ENCODE data around the gene OR4S2. TPM values are rescaled to one million over a fixed set of nuclear protein-coding genes. Genes with fewer than 3 reads are reported as not detected.

OR4S2 gene, protein sequence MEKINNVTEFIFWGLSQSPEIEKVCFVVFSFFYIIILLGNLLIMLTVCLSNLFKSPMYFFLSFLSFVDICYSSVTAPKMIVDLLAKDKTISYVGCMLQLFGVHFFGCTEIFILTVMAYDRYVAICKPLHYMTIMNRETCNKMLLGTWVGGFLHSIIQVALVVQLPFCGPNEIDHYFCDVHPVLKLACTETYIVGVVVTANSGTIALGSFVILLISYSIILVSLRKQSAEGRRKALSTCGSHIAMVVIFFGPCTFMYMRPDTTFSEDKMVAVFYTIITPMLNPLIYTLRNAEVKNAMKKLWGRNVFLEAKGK
- polyA plus RNA-seq (ENCODE audit: insufficient read length in 4 of 4) = not detected

DNA sequence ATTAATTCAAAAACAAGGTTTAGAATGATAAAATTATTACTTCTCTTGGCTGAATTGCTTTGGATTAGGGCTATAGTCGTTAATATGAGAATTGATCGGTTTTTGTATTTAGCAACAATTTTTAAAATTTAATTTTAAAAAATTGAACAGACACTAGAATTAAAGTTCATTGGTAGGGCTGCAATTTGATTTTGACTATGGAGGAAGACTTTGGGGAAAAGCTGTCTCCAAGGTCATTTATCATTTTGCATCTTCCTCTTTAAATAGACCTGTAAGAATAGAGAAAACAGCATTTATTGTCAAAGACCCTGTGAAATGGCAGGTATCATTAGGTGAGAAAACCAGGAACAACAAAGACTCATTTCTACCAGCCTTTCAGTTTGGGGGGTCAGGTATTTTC is at the start of gene OR4S2:
TSS of gene OR4S2 (plus strand) at position 301 of the 400 bp plus-strand sequence. CDS start 2,577 bp downstream, outside the sequence.
- DNase-seq (ENCODE audit: low read depth in 4 of 4, low spot score in 3 of 4) = no peak

DNA sequence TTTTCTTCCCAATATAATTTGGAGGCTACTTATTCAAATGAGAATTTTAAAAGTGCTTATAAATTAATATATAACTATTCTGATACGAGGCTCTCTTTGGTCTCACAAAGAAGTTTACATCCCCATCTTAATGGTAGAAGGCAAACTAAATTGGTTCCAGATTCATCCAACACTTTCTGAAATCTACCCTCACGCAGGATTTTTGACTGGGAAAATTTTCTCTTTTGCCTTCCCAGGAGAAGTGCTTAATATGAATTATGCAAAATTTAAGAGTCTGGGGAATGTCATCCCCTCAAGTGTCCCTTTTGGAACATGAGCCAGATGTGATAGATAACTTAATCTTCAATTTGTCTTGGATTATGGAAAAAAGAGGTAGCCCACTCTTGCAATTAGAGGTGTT is 40.6 kb upstream of the OR4S2 start, which contains the start of gene OR4C11:
TSS of gene OR4C11 (minus strand) at position 101 of the 400 bp plus-strand sequence. CDS start 3,272 bp downstream, outside the sequence.
- DNase-seq (ENCODE audit: low read depth in 4 of 4, low spot score in 3 of 4) = no peak

DNA sequence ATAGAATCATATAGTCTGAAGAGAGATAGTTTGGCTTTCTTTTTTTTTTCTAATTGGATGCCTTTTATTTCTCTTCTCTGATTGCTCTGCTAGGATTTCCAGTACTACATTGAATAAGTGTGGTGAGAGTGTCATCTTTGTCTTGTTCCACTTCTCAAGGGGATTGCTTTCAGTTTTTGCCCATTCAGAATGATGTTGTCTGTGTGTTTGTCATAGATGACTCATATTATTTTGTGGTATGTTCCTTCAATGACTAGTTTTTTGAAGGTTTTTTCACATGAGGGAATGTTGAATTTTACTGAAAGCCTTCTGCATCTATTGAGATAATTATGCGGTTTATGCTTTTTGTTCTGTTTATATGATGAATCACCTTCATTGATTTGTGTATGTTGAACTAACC is 23.6 kb upstream of the OR4S2 start:
- DNase-seq (ENCODE audit: low read depth in 4 of 4, low spot score in 3 of 4) = no peak

DNA sequence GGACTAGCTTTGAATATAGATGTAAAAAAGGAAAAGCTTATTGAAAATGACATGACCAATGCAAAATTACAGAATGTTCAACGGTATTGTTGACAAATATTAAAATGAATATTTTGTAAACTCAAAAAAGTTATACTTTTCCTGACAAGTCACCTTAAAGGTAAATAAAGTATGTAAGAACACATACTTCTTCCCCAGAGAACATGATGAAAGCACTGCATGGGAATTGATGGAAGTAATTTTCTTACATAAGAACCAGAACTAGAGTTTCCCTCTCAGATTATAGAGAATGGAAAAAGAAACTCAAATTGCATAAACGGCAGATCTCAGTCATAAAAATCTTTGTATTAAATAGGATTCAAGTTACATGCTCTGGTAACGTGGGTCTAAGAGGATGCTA is 13.3 kb upstream of the OR4S2 start, which contains the start of gene OR4P4:
TSS of gene OR4P4 (plus strand) at position 301 of the 400 bp plus-strand sequence.
- no peak for DNase-seq (ENCODE audit: low read depth in 4 of 4, low spot score in 3 of 4)

DNA sequence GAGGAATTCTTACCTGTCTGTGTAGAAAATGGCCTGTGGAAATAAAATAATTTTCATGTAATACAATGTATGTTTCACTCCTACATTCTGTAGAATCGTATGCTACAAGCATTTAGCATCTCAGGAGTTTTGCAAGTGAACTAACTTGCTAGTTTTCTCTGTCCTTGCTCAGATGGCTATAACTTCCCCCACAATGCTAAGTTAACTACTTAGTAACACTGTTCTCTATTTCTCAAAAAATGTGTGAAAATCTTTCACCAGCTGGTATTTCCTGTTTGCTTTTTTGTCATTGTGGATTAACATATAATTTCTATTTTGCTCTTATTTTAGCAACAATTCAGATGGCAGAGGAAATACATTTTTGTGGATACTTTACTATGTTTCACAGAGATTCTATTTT is 4.4 kb downstream of the OR4S2 start:
- no peak for DNase-seq (ENCODE audit: low read depth in 4 of 4, low spot score in 3 of 4)

DNA sequence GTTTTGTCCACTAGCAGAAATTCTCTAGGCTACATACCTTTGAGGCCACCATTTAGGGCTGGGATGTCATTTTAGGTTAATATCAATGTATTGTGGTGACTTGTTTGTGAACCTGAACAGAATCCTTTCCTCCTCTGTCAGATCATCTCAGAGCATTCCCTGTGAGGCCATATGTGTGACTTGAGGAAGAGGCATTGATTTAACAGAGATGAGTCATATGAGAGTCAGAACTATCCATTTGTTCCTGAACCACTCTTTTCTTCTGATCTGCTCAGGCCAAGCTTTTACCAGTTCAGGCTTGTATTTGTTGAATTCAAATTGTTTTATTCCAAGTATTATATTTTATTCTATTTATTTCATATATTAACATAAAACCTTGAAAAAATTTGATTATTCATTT is 7.0 kb downstream of the OR4S2 start:
- no peak for DNase-seq (ENCODE audit: low read depth in 4 of 4, low spot score in 3 of 4)

DNA sequence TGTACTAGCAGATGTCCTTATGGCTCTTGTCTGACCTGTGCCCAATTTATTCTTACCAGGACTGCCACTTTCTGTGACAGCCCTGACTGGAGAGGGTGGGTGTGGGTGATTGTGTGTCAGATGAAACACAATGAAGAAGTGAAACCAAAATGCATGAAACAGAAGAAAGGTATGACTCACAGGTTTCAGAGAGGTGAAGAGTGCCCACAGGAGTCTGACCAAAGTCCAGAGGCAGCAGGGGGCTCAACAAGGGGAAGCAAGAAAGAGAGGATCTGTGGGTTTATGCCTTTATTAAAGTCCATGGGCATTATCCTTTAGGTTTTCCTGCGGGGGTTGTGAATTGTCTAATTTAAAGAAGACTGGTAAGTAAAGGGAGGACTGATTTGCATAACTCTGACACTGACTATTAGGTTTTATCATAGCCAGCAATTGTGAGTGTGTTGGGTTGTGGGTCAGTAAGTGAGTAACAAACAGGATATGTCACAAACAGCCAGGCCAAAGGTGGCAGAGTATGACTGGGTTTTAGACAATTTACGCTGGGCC is 10.0 kb downstream of the OR4S2 start:
- no peak for DNase-seq (ENCODE audit: low read depth in 4 of 4, low spot score in 3 of 4)

DNA sequence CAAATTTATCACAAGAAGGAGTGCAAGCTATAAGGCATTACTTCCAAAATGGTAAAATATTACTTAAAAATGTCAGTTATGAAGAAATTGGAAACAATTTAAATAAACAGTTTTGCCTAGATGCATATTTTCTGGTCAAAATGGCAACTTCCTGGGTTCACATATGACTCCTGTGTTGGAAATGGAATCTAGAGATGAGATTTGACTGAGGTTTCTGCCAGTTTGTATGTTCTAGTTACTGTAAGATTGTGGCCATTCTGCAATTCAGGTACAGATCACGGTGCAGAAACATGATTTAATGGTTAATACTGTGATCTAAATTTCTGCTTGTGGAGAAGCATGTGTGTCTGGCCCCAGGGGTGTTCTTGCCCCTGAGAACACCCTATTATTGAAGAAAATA is 10.5 kb downstream of the OR4S2 start:
- no peak for DNase-seq (ENCODE audit: low read depth in 4 of 4, low spot score in 3 of 4)

DNA sequence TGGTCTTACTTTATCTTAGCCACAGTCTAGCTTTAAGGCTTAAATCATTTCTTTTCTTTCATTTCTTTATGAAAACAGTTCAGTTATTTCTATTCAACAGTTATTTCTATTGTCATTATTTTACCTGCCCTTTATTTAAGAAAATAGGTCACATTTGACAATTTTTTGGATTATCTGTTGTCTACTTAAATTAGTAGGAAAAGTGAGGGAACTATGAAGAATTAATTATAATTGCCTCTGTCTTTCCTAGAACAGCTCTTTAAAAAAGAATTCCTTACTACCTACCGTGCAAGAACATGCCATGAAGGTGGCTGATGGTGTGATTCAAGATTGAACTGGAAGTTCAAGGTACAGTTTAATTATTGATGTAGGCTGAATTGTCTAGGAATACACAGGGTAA is 13.8 kb downstream of the OR4S2 start, which contains the start of gene OR4C6:
TSS of gene OR4C6 (plus strand) at position 301 of the 400 bp plus-strand sequence. CDS start 2,966 bp downstream, outside the sequence.
- DNase-seq (ENCODE audit: low read depth in 4 of 4, low spot score in 3 of 4) = no peak

DNA sequence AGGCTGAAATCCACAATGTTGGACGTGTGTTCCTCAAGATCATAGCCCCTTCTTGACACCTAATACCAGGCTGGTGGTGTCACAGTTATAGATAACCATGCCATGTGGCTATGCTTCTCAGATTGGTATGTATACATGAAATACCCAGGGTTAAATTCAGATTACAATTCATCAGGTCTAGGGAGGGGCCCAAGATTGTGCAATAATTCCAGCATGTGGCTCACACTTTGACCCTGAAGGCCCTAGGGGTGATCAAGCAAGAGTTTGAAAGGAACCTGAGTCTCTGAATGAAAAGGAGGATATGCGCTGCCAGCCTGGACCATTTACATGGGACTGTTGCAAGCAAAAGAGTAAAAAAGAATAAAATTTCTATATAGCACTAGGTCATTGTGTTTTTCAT is 21.2 kb downstream of the OR4S2 start:
- no peak for DNase-seq (ENCODE audit: low read depth in 4 of 4, low spot score in 3 of 4)

DNA sequence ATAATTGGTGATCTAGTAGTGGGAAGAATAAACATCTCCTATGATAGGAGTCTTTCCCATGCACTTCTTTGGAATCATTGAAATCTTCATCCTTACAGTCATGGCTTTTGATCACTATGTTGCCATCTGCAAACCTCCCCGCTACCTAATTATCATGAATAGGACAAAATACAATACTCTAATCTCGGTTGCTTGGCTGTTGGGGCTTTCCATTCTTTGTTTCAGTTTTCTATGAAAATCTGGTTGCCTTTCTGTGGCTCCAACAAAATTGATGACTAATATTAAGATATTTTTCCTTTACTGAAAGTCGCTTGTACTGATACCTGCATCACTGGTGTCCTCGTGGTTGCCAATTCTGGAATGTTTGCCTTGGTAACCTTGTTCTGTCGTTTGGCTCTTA is 25.7 kb downstream of the OR4S2 start:
- DNase-seq (ENCODE audit: low read depth in 4 of 4, low spot score in 3 of 4) = no peak

DNA sequence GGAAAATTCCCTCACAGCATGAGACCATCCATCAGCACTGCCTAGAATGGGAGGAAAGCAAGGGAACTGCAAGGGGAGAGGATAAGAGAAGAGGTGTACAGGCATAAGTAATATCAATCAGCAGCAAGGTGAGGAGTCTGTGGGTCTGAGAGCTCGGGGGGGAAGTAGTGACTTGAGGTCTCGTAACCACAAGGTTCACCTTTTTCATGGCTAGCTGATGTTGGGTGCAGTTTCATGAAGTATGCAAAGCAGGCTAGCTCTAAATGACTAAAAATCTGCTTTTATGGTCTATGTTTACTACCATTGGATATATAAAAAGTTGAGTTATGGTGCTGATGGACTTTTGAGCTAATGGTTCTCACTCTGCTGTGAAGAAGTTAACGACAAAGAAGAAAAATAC is 49.7 kb downstream of the OR4S2 start:
- no peak for DNase-seq (ENCODE audit: low read depth in 4 of 4, low spot score in 3 of 4)

DNA sequence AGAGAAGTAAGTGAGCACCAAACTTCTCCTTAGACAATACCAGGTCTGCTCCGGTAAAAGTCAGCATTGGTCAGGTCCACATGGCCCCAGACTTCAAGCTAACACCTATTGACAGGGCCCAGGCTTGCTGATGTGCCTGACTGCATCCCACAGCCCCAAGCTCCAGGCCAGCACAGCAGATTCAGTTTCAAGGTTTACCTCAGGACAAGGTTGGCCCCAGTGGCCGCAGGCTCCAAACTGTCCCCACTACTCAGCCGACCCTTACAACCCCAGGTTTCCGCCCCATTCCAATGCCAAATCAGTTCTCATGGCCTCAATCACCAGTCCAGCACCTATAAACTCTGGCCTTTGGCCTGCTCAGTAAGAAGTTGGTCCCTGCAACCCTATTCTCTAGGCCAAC is 53.3 kb downstream of the OR4S2 start:
- no peak for DNase-seq (ENCODE audit: low read depth in 4 of 4, low spot score in 3 of 4)

Other genes with a start within 250 kb of the OR4S2 start
- gene OR4C15, start 93.9 kb upstream of the OR4S2 start, polyA plus RNA-seq (ENCODE audit: insufficient read length in 4 of 4) = not detected
- not detected for gene OR4C16, start 76.2 kb upstream of the OR4S2 start, polyA plus RNA-seq (ENCODE audit: insufficient read length in 4 of 4)
- not detected for gene OR4C11, start 40.7 kb upstream of the OR4S2 start, polyA plus RNA-seq (ENCODE audit: insufficient read length in 4 of 4)
- gene OR4P4, start 13.2 kb upstream of the OR4S2 start, polyA plus RNA-seq (ENCODE audit: insufficient read length in 4 of 4) = under 1 TPM; 0.07 to 0.14 (median 0.09) TPM
- not detected for gene OR4C6, start 13.9 kb downstream of the OR4S2 start, polyA plus RNA-seq (ENCODE audit: insufficient read length in 4 of 4)
- not detected for gene OR5D13, start 125.1 kb downstream of the OR4S2 start, polyA plus RNA-seq (ENCODE audit: insufficient read length in 4 of 4)
- gene OR5D14, start 147.2 kb downstream of the OR4S2 start, polyA plus RNA-seq (ENCODE audit: insufficient read length in 4 of 4) = not detected
- gene OR5L1, start 163.0 kb downstream of the OR4S2 start, polyA plus RNA-seq (ENCODE audit: insufficient read length in 4 of 4) = not detected
- not detected for gene OR5D18, start 171.3 kb downstream of the OR4S2 start, polyA plus RNA-seq (ENCODE audit: insufficient read length in 4 of 4)
- gene OR5L2, start 178.9 kb downstream of the OR4S2 start, polyA plus RNA-seq (ENCODE audit: insufficient read length in 4 of 4) = not detected
- not detected for gene OR5D16, start 190.4 kb downstream of the OR4S2 start, polyA plus RNA-seq (ENCODE audit: insufficient read length in 4 of 4)
- not detected for gene TRIM51, start 235.0 kb downstream of the OR4S2 start, polyA plus RNA-seq (ENCODE audit: insufficient read length in 4 of 4)